Inflammatory macrophage treated with lipopolysaccharide for 4 hours (primary cell): ENCODE data around the gene RTEL1.

Experiments used
- DNase-seq: peaks from one replicate; pipeline ENCODE4 v3.0.0-alpha.2; 2020

Gene RTEL1

DNA sequence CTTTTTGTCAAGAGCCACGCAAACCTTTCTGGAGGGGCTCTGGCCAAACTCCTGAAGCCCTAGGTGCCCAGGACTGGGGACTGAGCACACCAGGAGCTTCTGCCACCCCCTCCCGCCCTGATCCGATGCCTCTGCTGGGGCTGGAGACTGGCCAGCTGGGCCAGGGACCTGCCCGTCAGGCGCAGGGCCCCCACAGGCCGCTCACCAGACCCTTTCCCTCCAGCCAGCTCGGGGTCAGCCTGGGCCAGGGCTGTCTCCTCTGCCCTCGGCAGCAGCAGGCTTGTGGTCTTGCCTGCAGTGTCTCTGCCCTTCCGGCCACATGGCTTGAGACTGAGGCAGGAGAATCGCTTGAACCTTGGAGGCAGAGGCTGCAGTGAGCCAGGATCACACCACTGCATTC is 14.6 kb downstream of the RTEL1 start:
- no peak for DNase-seq

DNA sequence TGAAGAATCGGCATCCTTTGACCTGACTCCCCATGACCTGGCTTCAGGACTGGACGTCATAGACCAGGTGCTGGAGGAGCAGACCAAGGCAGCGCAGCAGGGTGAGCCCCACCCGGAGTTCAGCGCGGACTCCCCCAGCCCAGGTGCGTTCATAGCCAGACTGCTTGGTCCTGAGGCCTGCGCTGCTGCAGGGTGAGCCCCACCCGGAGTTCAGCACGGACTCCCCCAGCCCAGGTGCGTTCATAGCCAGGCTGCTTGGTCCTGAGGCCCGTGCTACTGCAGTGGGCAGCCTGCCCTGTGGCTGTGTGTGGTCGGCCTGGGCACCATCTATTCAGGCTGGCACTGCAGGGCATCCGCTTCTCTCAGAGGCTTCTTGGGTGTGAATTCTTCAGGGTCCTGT is 15.8 kb downstream of the RTEL1 start:
- no peak for DNase-seq

DNA sequence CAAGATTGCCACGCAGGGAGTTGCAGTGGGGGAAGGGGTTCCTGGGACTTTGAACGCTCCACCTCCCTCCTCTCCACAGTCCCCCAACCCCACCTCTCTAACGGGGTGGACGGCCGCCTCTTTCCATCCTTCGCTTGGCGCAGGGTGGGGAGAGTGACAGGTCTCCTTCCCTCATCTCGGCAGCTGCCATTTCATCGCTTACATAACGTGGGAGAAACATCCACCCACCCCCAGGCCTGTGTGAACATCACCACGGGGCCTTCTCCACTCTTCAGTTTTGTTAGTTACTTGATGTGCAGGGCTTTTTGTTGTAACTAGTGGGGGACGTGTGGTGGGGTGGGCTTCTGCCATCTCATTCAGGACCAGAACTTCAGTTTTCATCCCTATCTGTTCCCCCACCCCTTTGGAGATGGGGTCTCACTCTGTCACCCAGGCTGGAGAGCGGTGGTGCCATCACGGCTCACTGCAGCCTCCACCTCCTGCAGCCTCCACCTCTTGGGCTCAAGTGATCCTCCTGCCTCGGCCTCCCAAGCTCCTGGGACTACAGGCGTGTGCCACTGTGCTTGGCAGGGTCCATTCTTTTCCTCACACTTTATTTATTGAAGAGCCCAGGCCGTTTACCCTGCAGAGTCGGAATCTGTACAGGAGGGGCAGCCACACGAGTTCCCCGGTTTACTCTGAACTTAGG is 17.7 kb downstream of the RTEL1 start:
- DNase-seq = no peak

DNA sequence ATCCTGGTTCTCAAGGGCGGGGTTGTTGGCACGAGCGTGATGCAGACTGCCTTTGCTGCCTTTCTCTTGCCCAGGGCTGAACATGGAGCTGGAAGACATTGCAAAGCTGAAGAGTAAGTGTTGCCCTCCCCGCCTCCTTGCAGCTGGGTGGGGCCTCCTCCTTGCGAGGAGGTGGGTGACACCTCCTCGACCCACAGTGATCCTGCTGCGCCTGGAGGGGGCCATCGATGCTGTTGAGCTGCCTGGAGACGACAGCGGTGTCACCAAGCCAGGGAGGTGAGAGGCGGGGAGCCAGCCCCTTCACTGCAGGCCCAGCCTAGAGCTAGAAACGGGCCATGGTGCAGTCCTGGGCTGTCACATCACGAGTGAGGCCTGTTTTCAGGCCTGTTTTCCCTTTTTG is 20.0 kb downstream of the RTEL1 start:
- DNase-seq = no peak

DNA sequence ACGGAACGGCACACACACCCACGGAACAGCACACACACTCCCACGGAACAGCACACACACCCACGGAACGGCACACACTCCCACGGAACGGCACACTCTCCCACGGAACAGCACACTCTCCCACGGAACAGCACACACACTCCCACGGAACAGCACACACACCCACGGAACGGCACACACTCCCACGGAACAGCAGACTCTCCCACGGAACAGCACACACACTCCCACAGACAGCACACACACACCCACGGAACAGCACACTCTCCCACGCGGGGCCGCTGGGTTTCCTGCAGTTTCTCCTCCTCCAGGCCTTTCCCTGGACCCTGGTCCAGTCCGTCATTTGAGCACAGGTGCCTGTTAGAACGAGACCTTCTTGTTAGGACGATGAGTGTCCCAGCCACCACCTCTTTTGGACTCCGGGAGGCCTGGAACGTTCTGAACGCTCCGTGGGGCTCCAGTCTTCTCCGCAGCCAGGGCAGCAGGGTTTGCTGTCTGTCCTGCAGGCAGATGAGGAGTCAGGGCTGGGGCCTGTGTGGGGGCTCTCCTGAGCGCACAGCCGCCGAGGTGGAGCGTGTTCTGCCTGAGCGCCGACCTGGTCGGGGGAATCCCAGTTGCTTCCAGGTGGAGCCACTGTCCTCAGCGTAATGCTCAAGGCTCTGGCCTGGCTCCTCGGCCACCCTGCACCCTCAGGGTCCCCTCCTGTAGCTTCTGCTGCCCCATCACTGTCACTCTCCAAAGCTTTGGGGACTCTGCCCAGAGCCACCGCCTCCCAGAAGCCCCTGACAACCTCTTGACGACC is 20.8 kb downstream of the RTEL1 start:
- DNase-seq = no peak

DNA sequence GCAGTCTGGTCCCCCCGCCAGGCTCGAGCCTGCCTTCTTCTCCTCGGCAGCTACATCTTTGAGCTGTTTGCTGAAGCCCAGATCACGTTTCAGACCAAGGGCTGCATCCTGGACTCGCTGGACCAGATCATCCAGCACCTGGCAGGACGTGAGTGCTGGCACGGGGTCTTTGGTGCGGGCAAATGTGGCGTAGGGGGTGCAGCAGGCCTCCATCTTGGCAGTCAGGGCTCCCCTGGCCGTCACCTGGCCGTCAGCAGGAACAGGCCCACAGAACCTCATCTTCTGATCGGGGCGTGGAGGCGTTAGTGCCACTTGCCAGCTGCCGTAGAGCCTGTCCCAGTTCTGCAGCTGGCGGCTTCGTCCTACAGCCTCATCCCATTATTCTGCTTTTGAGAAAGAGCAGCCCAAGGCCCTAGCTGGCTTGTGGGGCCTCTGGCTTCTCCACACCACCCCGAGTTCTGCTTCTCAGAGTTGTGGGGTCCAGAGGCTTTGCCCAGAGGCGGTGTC is 21.7 kb downstream of the RTEL1 start:
- no peak for DNase-seq

DNA sequence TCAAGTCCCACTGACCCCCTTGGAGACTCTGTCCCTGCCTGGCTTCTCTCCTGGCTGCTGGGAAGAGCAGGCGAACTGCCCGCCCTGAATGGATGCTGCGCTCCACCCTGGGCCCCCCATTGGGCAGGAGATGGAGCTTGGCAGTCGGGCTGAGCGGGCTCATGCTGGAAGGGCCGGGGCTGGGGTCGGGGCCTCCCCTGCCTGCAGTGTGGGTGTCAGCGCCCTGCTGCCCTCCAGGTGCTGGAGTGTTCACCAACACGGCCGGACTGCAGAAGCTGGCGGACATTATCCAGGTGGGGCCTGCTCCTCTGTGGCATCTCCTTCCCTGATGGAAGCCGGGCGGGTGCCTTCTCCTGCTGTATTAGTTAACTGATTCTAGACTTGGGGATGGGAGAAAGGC is 22.3 kb downstream of the RTEL1 start:
- no peak for DNase-seq

DNA sequence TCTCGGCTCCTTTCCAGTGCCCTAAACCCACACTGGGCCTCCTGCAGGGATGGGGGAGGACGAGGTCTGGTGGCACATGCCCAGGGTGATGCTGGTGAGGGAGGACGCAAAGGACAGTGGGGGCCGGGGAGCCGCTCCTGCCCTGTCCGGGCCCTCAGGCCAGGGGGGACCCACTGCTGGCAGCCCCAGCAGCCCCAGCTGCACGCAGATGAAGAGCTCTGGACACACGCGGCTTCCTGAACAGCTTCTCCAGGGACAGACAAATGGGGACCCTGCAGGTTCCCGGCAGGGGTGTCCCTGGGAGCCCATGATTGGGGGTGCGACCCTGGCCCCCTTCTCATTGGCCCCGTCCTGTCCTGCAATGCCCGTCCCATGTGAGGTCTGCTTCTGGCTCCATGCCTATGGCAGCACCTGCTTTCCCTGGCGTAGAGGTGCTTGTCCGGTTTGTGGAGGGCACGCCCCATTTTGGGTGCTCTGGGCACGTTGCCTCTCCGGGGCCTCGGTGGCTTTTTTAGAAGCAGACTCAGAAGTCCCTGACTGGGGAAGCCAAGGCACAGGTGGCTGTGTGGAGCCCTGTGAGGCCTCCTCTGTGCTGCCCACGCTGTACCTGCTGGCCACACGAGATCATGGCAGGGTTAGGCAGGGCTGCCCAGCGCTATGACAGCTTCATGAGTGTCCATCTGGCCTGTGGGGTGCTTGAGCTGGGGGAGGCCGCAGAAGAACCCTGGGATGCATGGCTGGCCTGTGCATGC is 22.9 kb downstream of the RTEL1 start:
- no peak for DNase-seq

DNA sequence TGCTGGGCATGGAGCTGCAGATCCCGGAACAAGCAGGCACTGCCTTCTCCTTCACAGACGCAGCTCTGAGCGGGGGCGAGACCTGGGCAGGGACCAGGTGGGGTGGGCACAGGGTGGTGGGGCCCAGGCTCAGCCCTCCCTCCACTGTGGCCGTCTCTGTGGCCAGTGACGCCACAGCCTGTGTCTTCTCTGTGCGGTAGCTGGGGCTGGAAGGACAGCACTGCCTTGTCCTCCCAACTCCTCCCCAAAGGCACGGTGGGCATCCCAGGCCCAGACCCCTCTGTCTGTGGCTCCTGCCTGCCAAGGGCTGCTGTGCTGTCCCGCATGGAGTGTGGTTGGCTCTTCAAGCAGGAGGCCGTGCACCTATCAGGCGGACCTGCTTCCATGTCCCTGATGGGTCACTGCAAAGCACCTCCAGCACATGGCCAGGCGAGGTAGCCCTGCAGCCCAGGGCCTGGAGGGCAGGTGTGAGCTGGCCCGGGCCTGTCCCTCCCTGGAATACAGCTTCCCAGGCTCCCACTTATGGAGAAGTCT is 23.6 kb downstream of the RTEL1 start:
- no peak for DNase-seq

DNA sequence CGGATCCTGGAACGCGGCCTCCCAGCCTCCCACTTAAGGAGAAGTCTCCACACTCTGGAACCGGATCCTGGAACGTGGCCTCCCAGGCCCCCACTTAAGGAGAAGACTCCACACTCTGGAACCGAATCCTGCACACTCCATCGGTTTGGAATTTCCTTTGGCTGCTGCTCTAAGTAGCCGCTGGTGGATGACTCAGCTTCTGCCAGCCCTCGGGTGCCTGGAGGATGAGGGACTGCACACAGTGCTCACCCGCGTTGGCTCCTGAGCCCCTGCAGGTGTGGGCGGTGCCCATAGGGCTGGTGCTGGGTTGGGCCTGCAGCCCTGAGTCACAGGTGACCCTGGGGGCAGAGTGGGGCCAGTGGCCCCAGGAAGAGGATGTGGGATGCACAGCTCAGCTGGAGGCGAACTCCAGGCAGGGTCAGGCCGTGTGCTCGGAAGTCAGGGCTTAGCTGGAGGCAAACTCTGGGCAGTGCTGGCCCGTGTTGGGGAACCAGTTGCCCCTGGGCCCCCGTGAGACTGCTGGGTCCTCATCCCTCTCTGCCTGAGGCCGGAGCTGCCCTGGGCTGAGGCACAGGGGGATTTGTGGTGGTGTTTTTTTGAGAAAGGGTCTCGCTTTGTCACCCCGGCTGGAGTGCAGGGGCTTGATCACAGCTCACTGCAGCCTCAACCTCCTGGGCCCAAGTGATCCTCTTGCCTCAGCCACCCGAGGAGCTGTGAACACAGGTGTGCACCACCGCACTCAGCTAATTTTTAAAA is 24.4 kb downstream of the RTEL1 start:
- DNase-seq = peak; percentile 22

DNA sequence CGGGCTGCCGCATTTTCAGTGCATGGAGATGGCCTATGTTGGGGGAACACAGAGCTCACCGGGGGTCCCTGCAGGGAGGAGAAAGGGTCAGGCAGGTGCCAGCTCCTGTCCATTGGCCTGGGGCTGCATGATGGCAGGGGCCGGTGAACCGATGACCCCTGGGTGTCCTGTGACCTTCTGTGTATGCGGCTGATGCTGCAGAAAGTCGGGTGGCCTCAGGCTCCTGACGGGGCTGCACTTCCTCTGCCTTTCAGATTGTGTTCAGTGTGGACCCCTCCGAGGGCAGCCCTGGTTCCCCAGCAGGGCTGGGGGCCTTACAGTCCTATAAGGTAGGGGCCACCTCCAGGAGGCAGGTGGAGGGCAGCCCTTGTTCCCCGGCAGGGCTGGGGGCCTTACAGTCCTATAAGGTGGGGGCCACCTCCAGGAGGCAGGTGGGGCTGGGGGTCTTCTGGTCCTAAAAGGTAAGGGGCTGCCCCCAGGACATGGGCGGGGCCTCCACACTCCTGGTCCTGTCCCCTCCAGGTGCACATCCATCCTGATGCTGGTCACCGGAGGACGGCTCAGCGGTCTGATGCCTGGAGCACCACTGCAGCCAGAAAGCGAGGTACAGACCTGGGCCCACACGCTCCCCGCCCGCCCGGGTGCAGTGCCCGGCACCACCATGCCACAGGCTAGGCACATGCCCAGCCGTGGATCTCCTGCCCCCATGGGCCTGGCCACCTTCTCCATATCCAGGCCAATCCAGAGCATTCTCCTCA is 27.3 kb downstream of the RTEL1 start:
- DNase-seq = no peak

DNA sequence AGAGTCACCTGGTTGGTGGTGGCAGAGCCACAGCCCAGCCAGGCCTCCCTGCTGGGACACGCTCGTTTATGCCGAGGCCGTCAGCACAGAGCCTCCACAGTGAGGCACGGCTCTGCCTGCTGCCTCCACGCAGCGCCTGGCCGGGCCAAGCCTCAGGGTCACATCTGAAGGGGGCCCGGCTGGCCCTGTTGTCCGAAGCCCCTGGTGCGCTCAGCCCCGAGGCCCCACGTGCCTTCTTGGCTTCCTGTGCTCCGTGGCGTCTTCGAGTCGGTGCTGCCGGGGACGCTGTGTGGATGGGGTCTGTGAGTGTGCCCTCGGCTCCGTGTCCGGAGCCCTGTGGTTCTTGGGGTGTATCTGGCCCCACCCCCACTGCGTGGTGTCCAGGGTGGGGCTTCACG is 28.0 kb downstream of the RTEL1 start:
- no peak for DNase-seq

DNA sequence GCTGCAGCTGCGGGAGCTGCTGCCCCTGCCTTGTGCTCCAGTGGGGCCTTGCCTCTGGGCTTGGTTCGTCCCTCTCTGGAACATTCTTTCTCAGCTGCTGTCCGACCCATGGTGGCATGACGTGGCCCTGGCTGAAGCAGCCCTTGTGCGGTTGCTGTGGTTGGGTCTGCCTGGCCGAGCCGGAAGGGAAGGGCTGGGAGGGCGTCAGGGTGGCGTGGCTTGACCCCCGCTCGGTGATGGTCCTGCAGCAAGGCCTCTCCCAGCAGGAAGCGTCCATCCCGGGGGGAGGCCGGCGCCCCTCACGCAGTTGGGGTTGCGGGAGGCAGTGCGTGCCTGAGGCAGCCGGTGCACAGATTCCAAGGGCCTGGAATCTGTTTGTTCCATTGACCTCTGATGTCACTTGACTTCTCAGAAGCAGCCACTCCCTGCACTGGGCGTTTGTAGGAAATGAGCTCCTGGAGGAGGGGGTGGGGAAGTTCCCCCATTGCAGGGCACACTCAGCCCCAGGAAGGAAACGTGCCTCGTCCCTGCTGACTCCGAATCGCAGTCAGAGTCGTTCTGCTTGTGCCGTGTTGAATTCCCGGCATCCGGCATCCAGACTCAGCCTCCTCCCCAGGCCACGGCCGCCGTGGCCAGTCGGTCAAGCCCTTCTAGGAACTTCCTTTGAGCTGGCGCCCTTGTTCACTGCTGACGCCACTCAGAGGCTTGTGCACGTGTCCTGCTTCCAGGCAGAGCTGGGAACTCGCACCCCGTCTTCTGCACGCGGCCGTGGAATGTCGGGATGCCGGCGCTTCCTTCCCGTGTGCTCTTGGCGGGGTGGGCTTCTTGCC is 28.6 kb downstream of the RTEL1 start:
- peak; percentile 96 for DNase-seq

DNA sequence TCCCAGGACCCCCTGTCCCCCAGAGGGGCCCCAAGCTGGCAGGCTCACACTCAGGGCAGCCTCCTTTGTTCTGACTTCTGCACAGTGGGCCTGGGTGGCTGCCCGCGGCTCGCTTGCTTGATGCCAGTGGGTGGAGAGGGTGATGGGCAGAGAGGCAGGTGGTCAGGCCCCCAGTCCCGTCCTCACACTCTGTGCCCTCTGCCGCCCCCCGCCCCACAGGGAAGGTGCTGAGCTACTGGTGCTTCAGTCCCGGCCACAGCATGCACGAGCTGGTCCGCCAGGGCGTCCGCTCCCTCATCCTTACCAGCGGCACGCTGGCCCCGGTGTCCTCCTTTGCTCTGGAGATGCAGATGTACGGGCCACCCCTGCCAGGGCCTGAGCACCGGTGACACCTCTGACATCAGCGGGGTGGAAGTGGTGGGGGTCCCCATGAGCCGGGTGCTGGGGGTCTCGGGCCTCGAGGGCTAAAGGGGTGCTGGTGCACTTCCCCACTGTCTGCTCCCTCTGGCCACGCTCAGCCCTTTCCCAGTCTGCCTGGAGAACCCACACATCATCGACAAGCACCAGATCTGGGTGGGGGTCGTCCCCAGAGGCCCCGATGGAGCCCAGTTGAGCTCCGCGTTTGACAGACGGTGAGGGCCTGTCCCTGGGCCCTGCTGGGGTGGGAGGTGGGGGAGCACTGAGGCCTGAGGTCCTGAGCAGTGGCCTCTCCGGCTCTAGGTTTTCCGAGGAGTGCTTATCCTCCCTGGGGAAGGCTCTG is 29.5 kb downstream of the RTEL1 start:
- no peak for DNase-seq

DNA sequence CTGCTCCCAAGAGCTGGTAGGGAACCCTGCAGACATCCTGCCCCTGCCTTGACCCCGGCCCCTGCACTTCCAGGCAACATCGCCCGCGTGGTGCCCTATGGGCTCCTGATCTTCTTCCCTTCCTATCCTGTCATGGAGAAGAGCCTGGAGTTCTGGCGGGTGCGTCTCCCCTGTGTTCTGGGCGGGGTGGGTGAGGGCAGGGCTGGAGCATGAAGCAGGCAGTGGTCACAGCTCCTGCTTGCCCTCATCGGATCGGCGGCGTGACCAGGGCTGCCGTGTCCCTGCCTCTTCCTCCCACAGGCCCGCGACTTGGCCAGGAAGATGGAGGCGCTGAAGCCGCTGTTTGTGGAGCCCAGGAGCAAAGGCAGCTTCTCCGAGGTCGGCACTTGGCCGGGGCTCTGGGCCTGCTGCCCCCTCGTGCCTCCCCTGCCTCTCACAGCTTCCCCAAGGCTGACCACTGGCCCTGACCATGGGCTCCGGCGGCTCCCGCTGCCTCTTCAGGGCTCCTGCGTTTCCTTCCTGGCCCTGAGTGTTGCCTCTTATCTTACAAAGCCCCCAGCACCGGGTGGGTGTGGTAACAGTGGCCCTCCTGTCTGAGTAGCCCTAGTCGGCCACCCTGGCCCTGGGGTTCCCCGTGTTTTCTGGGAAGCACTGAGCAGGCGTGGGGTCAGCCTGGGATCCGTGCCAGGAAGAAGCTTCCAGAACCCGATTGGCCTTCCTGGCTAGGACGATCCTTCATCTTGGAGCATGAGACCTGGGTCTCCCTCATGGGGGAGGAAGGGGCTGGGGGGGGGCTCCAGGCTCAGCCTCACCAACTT is 30.3 kb downstream of the RTEL1 start:
- DNase-seq = no peak

DNA sequence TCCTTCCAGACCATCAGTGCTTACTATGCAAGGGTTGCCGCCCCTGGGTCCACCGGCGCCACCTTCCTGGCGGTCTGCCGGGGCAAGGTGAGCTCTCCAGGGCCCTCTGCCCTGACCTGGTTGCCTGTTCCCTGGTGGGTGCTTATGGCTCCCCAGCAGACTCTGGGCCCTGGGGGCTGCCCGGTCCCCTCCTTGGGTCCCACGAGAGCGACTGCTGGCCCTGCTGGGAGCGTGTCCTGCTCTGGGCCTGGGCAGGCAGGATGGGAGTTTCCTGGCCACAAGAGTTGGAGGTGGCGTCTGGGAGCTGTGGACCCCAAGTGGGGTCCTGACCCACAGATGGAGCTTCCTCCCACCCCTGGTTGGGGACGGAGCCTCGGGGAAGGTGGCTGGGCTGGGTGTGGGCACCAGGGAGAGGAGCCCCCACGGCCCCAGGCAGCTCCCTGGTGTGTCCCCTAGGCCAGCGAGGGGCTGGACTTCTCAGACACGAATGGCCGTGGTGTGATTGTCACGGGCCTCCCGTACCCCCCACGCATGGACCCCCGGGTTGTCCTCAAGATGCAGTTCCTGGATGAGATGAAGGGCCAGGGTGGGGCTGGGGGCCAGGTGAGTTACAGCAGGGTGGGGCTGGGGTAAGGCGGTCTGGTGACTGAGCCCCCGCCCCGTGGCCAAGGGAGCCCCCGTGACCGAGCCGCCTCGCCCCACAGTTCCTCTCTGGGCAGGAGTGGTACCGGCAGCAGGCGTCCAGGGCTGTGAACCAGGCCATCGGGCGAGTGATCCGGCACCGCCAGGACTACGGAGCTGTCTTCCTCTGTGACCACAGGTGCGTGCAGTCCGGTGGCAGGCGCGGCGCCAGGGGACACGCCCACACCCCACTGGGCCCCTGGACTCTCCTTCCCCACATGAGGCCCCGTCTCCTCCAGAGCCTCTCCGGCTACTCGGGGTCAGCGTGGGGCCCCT is 31.2 kb downstream of the RTEL1 start:
- no peak for DNase-seq

DNA sequence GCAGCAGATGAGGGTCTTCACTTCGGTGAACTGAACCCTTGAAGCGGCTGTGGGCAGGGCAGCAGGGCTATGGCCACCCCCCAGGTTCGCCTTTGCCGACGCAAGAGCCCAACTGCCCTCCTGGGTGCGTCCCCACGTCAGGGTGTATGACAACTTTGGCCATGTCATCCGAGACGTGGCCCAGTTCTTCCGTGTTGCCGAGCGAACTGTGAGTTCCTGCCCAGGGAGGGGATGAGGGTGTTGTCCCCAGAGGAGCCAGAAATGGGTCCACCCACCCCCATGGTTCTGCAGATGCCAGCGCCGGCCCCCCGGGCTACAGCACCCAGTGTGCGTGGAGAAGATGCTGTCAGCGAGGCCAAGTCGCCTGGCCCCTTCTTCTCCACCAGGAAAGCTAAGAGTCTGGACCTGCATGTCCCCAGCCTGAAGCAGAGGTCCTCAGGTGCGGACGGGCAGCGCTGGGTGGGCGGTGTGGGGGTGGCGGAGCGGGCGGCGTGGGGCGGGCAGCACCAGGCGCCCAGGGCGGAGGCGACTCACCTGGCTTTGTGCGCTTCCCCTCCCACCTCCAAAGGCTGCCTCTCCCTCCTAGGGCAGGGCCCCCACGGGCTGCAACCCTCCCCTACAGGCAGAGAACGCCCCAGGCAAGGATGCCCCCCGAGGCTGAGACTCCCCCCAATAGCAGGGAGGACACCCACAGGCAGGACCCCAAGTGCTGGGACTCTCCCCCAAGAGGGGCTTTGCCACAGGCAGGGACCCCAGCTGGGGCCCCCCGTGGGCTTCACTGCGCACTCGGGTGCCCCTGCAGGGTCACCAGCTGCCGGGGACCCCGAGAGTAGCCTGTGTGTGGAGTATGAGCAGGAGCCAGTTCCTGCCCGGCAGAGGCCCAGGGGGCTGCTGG is 32.1 kb downstream of the RTEL1 start:
- no peak for DNase-seq
